K562 (cell line): ENCODE results near the gene SPECC1L. TPM values are rescaled to one million over a fixed set of nuclear protein-coding genes. Genes with fewer than 3 reads are reported as not detected.

Source experiments
- ATAC-seq: fragments of 200-7000 bp; cut with Tn5 transposase; 3 replicates; pipeline ENCODE4 v1.9.1; 2020; ENCODE audit warnings: moderate library complexity
- BruUV-seq: library from RNA; stranded (reverse); fragments of 400-500 nt; replicated peaks from 2 replicates; lab custom pipeline; 2021; lab: Mats Ljungman, UMichigan
- CTCF ChIA-PET: fragments of 300-600 bp; formaldehyde crosslinking; extraction: SDS; loops from one replicate; lab custom pipeline; 2021; ENCODE audit warnings: low intra/inter-chr PET ratio; lab: Yijun Ruan, JAX
- POLR2A ChIA-PET: fragments of 300-600, 350-650 bp; sonication (Branson Sonifier 250); formaldehyde crosslinking; extraction: SDS; loops from one replicate; lab custom pipeline; 2021; ENCODE audit warnings: antibody characterized with exemption, inconsistent platforms; lab: Yijun Ruan, JAX
- DNase-seq, 4 experiments: peaks; one replicate each; pipeline versions ENCODE4 v3.0.0 to v3.0.0-alpha.2; 2011 to 2018; ENCODE audit warnings: low spot score in 3 of 4, mixed read lengths in 3 of 4; ENCODE audit errors: extremely low read depth in 1 of 4
- FAIRE-seq: peaks from 2 replicates; lab custom pipeline; 2011; peaks lifted over from hg19 to GRCh38; lab: Jason Lieb, UNC
- H2AFZ ChIP-seq: 2 replicates; pipeline ENCODE4 v1.6.0; 2011; ENCODE audit warnings: low read depth, low read length, control low read depth, inconsistent platforms
- H3K27ac ChIP-seq: fragments of 200-600 bp; 3 replicates; pipeline ENCODE4 v1.8.0; 2011; ENCODE audit warnings: low read depth, mild to moderate bottlenecking, control low read depth, inconsistent platforms, low read length, moderate library complexity, mixed read lengths; ENCODE audit errors: extremely low read depth
- H3K27me3 ChIP-seq, 2 experiments: fragments of 300-600 bp in 1 of 2; 2 replicates in 1 of 2; 3 replicates in 1 of 2; pipeline versions ENCODE4 v1.6.0 to v1.8.0; 2011; ENCODE audit warnings: inconsistent platforms in 2 of 2, low read length in 2 of 2, mild to moderate bottlenecking in 1 of 2, mixed read lengths in 1 of 2, moderate library complexity in 1 of 2; ENCODE audit not compliant: control insufficient read depth in 2 of 2, insufficient read depth in 2 of 2
- H3K36me3 ChIP-seq: fragments of 300-600 bp; 3 replicates; pipeline ENCODE4 v1.8.0; 2011; ENCODE audit warnings: mild to moderate bottlenecking, low read length, inconsistent platforms; ENCODE audit not compliant: control insufficient read depth, insufficient read depth
- H3K4me1 ChIP-seq, 2 experiments: fragments of 200-600 bp in 1 of 2; replicated peaks in 1 of 2; 2 replicates in 1 of 2; 3 replicates in 1 of 2; pipeline versions ENCODE4 v1.5.1 to v1.8.0; 2011; ENCODE audit warnings: inconsistent platforms in 2 of 2, low read length in 2 of 2, mild to moderate bottlenecking in 1 of 2, mixed read lengths in 1 of 2, moderate library complexity in 1 of 2; ENCODE audit not compliant: control insufficient read depth in 2 of 2, insufficient read depth in 2 of 2
- H3K4me2 ChIP-seq: 2 replicates; pipeline ENCODE4 v1.6.1; 2011; ENCODE audit warnings: low read length, control low read depth, inconsistent platforms, mixed read lengths; ENCODE audit not compliant: insufficient read depth
- H3K4me3 ChIP-seq: fragments of 200-600 bp; sonication (generic), shearing (Covaris generic); 2 replicates; pipeline ENCODE4 v1.5.1; 2016; ENCODE audit warnings: control low read depth, inconsistent platforms
- H3K79me2 ChIP-seq: fragments of 200-600 bp; 3 replicates; pipeline ENCODE4 v1.8.0; 2011; ENCODE audit warnings: low read length, inconsistent platforms; ENCODE audit not compliant: control insufficient read depth, insufficient read depth
- H3K9ac ChIP-seq, 2 experiments: 2 replicates each; pipeline versions ENCODE4 v1.6.0 to v1.6.1; 2011; ENCODE audit warnings: low read depth in 2 of 2, low read length in 2 of 2, control low read depth in 1 of 2, inconsistent platforms in 1 of 2, mild to moderate bottlenecking in 1 of 2, mixed read lengths in 1 of 2; ENCODE audit not compliant: insufficient read depth in 1 of 2
- H3K9me1 ChIP-seq: one replicate; pipeline ENCODE4 v1.6.0; 2011; ENCODE audit warnings: inconsistent platforms, mild to moderate bottlenecking, low read length, moderate library complexity; ENCODE audit not compliant: control insufficient read depth, insufficient read depth
- H3K9me3 ChIP-seq: replicated peaks from 2 replicates; pipeline ENCODE4 v1.5.1; 2011; ENCODE audit warnings: low read depth, low read length, inconsistent platforms; ENCODE audit not compliant: control insufficient read depth, insufficient read depth
- H4K20me1 ChIP-seq: replicated peaks from 2 replicates; pipeline ENCODE4 v1.6.1; 2011; ENCODE audit warnings: low read length, inconsistent platforms, mixed read lengths; ENCODE audit not compliant: control insufficient read depth, insufficient read depth
- NR1H2 ChIP-seq: sonication (generic); formaldehyde crosslinking; IDR thresholded peaks from 2 replicates; pipeline ENCODE4 v1.4.0; 2020; ENCODE audit warnings: mild to moderate bottlenecking, missing genetic modification reagents
- PML ChIP-seq: IDR thresholded peaks from 2 replicates; pipeline ENCODE4 v1.6.1; 2012; ENCODE audit warnings: low read length, inconsistent platforms
- POLR2G ChIP-seq: fragments of 200-400 bp; formaldehyde crosslinking; IDR thresholded peaks from 2 replicates; pipeline ENCODE4 v1.6.1; 2017; ENCODE audit warnings: low read depth, mild to moderate bottlenecking, antibody characterized with exemption, low read length, moderate library complexity
- SAP30 ChIP-seq: fragments of 200-600 bp; sonication (generic); IDR thresholded peaks from 2 replicates; pipeline ENCODE4 v1.6.1; 2012; ENCODE audit warnings: borderline replicate concordance, low read depth, mild to moderate bottlenecking, moderate library complexity, low read length, control low read depth, inconsistent platforms; ENCODE audit not compliant: insufficient read depth, poor library complexity, severe bottlenecking
- SMARCA5 ChIP-seq: fragments of 450-650 bp; IDR thresholded peaks from 2 replicates; pipeline ENCODE4 v1.6.1; 2016
- ZNF121 ChIP-seq: sonication (generic); formaldehyde crosslinking; conservative IDR thresholded peaks from 2 replicates; pipeline ENCODE4 v1.8.0; 2022; ENCODE audit warnings: missing genetic modification reagents
- WGBS: fragments of 100-300 bp; shearing (Covaris generic); methylation state at CpG from one replicate; pipeline ENCODE4 v1.1.6; 2016; ENCODE audit warnings: low coverage, mixed read lengths; ENCODE audit not compliant: insufficient coverage; ENCODE audit errors: missing lambda C conversion rate; 5-methylcytosine and 5-hydroxymethylcytosine counted together
- in situ Hi-C: fragments of 300-500 bp; cut with MboI; formaldehyde crosslinking; loops from 4 replicates; pipeline ENCODE4 v1.15.0; 2018; ENCODE audit warnings: inconsistent platforms, mixed read lengths
- intact Hi-C: fragments of 100-400 bp; cut with micrococcal nuclease; formaldehyde crosslinking; loops from 2 replicates; pipeline ENCODE4 v1.14.2; 2022
- polyA plus RNA-seq, 8 experiments: library from polyadenylated mRNA; depleted of rRNA in 4 of 8; stranded (reverse) in 5 of 8; unstranded in 3 of 8; fragments of >200 nt; fragmentation: Nextera tagmentation in 2 of 8; fragmentation: Illumina TruSeq in 1 of 8; extraction: Ambion mirVana in 2 of 8; extraction: Trizol in 1 of 8; gene quantifications; 2 replicates each; pipeline versions ENCODE4 v1.2.1 to v1.2.3, GENCODE V29; 2011 to 2014; ENCODE audit warnings: inconsistent platforms in 1 of 8, missing spikeins in 1 of 8
- total RNA-seq, 7 experiments: library from RNA; depleted of rRNA in 6 of 7; stranded (reverse); fragments of >200 nt in 6 of 7; fragmentation: Illumina TruSeq in 2 of 7; extraction: Trizol in 2 of 7; gene quantifications; 2 replicates each; pipeline versions ENCODE4 v1.2.1 to v1.2.3, GENCODE V29; 2011 to 2021; ENCODE audit warnings: low replicate concordance in 1 of 7
- TF ChIP-seq, protein P1 (sequence below): sonication (generic); formaldehyde crosslinking; IDR thresholded peaks from 2 replicates; pipeline ENCODE4 v1.8.0; 2022; ENCODE audit warnings: mild to moderate bottlenecking, missing genetic modification reagents
- TF ChIP-seq, protein P2 (sequence below): fragments of 250-450 bp; sonication (Bioruptor Pico); IDR thresholded peaks from 2 replicates; pipeline ENCODE4 v1.4.0; 2020
- TF ChIP-seq, protein P3 (sequence below), 2 experiments: fragments of 450-650 bp in 1 of 2; sonication (generic) in 1 of 2; formaldehyde crosslinking in 1 of 2; IDR thresholded peaks; 2 replicates each; pipeline versions ENCODE4 v1.7.1 to v1.9.0; 2016 to 2022; ENCODE audit warnings: inconsistent platforms in 1 of 2, mild to moderate bottlenecking in 1 of 2, missing genetic modification reagents in 1 of 2

The SPECC1L gene
- total and polyA plus RNA-seq, 9 of the 15 experiments (the other 6 are each of a cell fraction or from before 2014, with no cell fraction given): 1.4 to 27.9 (median 14.5) TPM

DNA sequence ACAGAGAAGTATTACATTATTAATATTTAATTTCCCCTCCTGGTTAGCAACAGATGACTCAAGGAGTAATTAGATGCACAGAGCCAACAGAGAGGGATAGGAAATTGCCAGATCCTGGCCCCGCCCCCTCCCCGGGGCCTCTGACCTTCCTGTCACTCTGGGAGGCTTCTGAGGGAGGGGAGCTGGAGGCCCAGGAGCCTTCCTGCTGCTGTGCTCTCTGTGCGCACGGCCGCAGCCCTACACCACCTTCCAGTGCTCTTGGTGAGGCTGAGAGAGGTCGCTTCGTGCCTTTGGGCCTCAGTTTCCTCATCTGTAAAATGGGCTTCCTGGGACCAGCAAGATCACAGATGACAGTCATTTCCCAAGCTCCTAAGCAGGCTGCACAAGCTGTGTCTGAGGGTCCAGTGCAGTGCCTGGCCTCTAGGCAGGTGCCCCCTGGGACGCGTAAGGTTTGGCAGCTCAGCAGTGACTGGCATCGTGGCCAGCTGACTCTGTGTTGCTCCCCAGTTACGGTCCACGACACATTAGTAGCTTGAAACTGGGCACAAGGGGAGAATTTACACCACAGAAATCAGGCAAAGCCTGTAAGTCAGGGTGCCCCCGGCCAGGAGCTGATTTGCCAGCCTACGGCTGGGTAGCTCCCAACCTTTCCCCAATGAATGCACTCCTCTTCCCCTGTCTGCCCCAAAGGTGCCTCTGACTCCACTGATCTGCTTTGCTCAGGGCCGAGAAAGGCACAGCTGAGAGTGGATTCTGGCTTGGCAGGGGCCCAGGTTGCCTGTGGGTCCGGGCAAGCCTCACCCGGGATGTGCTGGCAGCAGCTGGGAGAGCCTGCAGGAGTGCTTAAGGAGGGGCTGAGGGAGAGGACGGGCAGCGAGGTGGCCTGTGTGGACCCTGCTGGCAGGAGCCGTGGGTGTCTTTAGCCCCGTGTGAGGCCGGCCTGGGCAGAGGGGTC is 159.1 kb downstream of the SPECC1L start:
- intact Hi-C loops: no loop called here
- no peak overlapping the region for H3K4me3 ChIP-seq
- no peak overlapping the region for H3K9ac ChIP-seq
- no peak for FAIRE-seq
- H3K79me2 ChIP-seq: no peaks in the 10 kb centered on the region
- WGBS: 27% methylated on average over 15 of the region's 22 CpGs
- H3K36me3 ChIP-seq: no peaks in the 10 kb centered on the region
- ATAC-seq: no peak
- H3K27me3 ChIP-seq: peaks cover 2 to 29% of the 10 kb centered on the region in 2 experiments; a peak in 4 of 5 replicates
- no peak overlapping the region for H2AFZ ChIP-seq
- no peak overlapping the region for H3K27ac ChIP-seq
- no peak overlapping the region for H3K4me2 ChIP-seq
- CTCF ChIA-PET: no interaction called here
- DNase-seq: peak in 1 of 4 experiments; percentile 19
- in situ Hi-C loops: no loop called here
- H3K9me1 ChIP-seq: no peaks in the 10 kb centered on the region
- BruUV-seq: no TSS peak
- no peaks in the 10 kb centered on the region for H3K9me3 ChIP-seq
- peaks cover 0 to 35% of the 10 kb centered on the region in 2 experiments; a peak in 3 of 5 replicates for H3K4me1 ChIP-seq
- H4K20me1 ChIP-seq: peaks cover 11% of the 10 kb centered on the region
- POLR2A ChIA-PET: no interaction called here
- TF ChIP-seq POLR2G (no peak), NR1H2 (CRISPR knock-in tag) (no peak), ZNF121 (CRISPR knock-in tag) (no peak), SAP30 (no peak), SMARCA5 (peak; percentile 65; the same call in 1 of the 2 replicates), PML (no peak)
- TF ChIP-seq, protein P1, sequence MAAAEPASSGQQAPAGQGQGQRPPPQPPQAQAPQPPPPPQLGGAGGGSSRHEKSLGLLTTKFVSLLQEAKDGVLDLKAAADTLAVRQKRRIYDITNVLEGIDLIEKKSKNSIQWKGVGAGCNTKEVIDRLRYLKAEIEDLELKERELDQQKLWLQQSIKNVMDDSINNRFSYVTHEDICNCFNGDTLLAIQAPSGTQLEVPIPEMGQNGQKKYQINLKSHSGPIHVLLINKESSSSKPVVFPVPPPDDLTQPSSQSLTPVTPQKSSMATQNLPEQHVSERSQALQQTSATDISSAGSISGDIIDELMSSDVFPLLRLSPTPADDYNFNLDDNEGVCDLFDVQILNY (CRISPR knock-in tag): no peak
- TF ChIP-seq, protein P2, sequence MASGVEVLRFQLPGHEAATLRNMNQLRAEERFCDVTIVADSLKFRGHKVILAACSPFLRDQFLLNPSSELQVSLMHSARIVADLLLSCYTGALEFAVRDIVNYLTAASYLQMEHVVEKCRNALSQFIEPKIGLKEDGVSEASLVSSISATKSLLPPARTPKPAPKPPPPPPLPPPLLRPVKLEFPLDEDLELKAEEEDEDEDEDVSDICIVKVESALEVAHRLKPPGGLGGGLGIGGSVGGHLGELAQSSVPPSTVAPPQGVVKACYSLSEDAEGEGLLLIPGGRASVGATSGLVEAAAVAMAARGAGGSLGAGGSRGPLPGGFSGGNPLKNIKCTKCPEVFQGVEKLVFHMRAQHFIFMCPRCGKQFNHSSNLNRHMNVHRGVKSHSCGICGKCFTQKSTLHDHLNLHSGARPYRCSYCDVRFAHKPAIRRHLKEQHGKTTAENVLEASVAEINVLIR (CRISPR knock-in tag): no peak
- TF ChIP-seq, protein P3, sequence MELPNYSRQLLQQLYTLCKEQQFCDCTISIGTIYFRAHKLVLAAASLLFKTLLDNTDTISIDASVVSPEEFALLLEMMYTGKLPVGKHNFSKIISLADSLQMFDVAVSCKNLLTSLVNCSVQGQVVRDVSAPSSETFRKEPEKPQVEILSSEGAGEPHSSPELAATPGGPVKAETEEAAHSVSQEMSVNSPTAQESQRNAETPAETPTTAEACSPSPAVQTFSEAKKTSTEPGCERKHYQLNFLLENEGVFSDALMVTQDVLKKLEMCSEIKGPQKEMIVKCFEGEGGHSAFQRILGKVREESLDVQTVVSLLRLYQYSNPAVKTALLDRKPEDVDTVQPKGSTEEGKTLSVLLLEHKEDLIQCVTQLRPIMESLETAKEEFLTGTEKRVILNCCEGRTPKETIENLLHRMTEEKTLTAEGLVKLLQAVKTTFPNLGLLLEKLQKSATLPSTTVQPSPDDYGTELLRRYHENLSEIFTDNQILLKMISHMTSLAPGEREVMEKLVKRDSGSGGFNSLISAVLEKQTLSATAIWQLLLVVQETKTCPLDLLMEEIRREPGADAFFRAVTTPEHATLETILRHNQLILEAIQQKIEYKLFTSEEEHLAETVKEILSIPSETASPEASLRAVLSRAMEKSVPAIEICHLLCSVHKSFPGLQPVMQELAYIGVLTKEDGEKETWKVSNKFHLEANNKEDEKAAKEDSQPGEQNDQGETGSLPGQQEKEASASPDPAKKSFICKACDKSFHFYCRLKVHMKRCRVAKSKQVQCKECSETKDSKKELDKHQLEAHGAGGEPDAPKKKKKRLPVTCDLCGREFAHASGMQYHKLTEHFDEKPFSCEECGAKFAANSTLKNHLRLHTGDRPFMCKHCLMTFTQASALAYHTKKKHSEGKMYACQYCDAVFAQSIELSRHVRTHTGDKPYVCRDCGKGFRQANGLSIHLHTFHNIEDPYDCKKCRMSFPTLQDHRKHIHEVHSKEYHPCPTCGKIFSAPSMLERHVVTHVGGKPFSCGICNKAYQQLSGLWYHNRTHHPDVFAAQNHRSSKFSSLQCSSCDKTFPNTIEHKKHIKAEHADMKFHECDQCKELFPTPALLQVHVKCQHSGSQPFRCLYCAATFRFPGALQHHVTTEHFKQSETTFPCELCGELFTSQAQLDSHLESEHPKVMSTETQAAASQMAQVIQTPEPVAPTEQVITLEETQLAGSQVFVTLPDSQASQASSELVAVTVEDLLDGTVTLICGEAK (IDR thresholded peaks at IDR 0.05): no peak
- TF ChIP-seq, protein P3 (CRISPR knock-in tag; IDR thresholded peaks at IDR 0.05): no peak
